Kidney glomerular epithelial cell (primary cell): Measurements from ENCODE around the gene KNOP1.
"Not testable (repeated sequence)": the region's sequence is repeated elsewhere in the genome, so short reads cannot be mapped to it uniquely, and the experiment has no call there.

Experiments
- DNase-seq: peaks from one replicate; lab custom pipeline; 2025; lab: John Stamatoyannopoulos, UW

Gene KNOP1

GRCh38 chr16:19683453-19684236 lies 34.4 kb downstream of the KNOP1 start:
- no peak for DNase-seq

GRCh38 chr16:19681637-19682036 lies 36.4 kb downstream of the KNOP1 start:
- DNase-seq = no peak

- DNase-seq = no peak
Measured at GRCh38 chr16:19680881-19681340, 37.1 kb downstream of the KNOP1 start.

GRCh38 chr16:19679281-19679680 lies 38.7 kb downstream of the KNOP1 start:
- DNase-seq = not testable (repeated sequence)

- no peak for DNase-seq
Measured at GRCh38 chr16:19678804-19679203, 39.2 kb downstream of the KNOP1 start.

DNA sequence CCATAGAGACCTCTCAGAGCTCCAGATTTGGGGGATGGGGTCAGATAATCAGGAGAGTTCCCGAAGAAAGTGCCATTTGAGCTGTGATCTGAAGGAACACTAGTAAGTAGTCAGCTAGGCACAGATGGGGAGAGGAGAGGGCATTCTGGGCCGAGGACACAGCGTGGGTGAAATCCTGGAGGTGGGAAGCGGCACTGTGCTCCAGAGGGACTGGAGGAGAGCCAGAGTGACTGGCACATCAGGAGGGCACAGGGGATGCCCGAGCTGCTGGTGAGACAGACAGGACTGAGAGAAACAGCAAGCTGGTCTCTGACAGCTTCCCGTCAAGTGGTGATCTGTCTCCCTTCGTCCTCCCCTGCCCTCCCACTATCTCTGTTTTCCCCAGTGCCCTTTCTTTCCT lies 40.6 kb downstream of the KNOP1 start:
- DNase-seq = no peak

GRCh38 chr16:19674485-19674884 lies 43.5 kb downstream of the KNOP1 start:
- DNase-seq = no peak

DNA sequence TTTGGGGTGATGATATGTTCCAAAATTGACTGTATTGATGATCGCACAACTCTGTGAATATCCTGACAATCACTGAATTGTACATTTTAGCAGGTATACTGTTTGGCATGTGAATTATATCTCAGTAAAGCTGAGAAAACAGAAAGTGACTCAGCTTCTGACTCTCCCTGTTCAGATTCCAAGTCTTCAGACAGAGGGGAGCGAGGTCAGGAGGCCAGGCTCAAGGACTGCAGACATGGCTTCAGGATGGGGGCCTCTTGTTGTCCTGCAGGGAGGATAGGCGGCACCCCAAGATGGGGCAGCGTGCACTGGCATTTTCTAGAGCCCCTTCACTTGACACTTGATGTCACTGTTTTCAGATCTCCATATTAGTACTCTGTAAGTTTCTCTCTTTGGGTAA lies 45.6 kb downstream of the KNOP1 start:
- DNase-seq = no peak

- no peak for DNase-seq
Measured at GRCh38 chr16:19666477-19666876, 51.5 kb downstream of the KNOP1 start.

DNA sequence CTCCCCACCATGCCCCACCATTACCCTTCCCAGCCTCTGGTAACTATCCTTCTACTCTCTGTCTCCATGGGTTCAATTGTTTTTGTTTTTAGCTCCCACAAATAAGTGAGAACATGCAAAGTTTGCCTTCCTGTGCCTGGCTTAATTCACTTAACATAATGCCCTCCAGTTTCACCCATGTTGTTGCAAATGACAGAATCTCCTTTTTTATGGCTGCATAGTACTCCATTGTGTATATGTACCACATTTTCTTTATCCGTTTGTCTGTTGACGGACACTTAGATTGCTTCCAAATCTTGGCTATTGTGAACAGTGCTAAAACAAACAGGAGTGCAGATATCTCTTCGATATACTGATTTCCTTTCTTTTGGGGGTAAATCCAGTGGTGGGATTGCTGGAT lies 52.7 kb downstream of the KNOP1 start:
- DNase-seq = not testable (repeated sequence)

DNA sequence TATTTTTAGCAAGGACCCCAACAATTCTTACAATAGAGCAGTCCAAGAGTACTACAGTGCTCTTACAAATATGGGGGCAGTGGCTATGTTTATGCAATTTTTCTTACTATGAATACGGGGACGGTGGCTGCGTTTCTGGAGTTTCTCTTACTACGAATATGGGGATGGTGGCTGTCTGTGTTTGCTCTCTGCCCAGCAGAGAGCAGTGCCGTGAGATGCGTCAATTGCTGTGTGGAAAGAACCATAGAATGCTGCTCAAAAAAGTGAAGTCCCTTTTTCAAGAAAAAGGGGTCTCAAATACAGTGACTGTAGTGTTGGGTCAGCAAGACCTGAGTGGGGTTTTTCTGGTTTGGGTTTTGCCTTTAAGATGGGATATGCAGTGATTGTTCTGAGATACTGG lies 53.9 kb downstream of the KNOP1 start:
- no peak for DNase-seq

GRCh38 chr16:19662351-19662750 lies 55.7 kb downstream of the KNOP1 start:
- DNase-seq = no peak

DNA sequence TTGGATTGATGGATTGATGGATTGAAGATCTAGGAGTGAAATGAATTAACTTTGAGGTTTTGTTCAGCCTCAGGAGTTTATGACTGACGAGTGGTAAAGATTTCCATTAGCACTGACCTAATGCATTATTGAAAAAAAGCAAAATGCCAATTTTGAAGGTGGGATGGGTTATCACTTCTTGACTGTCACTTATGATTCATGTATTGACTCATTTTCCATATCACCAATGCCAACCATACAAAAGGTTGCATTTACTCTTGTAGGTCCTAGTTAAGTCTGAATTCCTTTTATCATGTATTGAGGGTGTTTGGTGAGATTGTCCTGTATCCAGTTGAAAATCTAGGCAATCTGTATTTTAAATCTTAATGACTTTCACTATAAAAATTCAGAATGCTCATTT lies 57.6 kb downstream of the KNOP1 start:
- no peak for DNase-seq

GRCh38 chr16:19659554-19659953 lies 58.5 kb downstream of the KNOP1 start:
- no peak for DNase-seq

DNA sequence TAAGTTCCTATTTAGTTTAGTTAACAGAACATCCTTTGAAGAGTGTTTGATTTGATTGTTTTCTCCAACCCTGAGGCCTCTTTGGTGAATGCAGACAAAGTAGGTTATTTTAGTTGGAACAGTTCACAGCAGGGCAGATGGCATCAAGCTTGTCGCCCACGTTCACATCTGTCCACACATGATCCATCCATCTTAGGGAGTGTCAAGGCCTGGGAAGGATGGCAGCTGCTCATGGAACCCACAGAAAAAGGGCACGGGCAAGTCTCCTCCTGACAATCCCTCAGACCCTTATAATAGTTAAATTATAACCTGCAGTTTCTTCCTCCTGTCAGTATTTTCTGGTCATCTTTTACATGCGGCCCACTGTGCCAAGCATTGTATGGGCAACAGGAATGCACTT lies 60.2 kb downstream of the KNOP1 start:
- DNase-seq = no peak

- no peak for DNase-seq
Measured at GRCh38 chr16:19655242-19655777, 62.7 kb downstream of the KNOP1 start.

GRCh38 chr16:19654147-19654546 lies 63.9 kb downstream of the KNOP1 start:
- DNase-seq = no peak
